HG03060 (cell line): ENCODE results near the gene DGKI.
"Not testable (repeated sequence)": the region's sequence is repeated elsewhere in the genome, so short reads cannot be mapped to it uniquely, and the experiment has no call there.

Source experiments
- ATAC-seq: cut with Tn5 transposase; IDR thresholded peaks from one replicate; pipeline ENCODE4 v1.9.1; 2021; ENCODE audit warnings: low read depth, moderate number of reproducible peaks; ENCODE audit not compliant: unreplicated experiment

Gene DGKI

DNA sequence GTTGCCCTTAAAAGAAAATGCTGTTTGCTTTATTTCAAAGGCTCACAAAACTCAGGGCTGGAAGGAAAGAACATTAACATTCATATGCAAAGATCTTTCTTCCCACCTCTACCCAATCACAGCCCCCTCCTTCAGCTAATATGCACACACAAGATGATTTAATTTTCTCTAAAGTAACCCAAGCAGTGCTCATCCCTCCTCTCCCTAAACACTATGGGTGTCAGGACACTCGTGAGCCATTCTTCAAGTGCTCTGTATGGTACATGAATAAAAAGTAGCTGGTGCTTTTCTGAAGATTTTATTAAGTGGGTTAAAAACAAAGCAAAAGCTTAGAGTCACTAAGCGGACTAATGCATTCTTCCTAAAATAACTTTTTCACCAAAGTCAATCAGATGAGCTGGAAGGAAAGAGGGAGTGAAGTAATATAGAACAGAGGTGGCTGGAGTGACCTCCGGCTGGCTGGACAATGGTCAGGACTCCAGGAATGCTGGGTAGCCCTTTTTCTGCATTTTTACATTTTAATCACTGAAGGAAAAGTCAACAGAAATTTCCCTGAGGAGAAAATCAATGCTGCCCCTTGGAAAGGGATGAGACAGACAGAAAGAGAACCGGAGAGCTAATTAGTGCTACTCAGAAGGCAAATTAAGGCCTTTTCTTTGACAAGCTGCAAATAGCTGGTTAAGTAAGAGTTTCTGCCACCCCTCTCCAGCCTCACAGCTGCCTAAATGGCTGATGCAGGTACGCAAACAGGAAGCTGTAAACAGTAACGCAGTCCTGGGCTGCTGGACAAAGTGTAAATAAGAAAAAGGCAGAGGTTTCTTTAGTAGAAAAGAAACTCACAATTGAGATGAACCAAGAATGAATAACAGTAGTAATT is 6.6 kb downstream of the DGKI start:
- ATAC-seq, result no peak

DNA sequence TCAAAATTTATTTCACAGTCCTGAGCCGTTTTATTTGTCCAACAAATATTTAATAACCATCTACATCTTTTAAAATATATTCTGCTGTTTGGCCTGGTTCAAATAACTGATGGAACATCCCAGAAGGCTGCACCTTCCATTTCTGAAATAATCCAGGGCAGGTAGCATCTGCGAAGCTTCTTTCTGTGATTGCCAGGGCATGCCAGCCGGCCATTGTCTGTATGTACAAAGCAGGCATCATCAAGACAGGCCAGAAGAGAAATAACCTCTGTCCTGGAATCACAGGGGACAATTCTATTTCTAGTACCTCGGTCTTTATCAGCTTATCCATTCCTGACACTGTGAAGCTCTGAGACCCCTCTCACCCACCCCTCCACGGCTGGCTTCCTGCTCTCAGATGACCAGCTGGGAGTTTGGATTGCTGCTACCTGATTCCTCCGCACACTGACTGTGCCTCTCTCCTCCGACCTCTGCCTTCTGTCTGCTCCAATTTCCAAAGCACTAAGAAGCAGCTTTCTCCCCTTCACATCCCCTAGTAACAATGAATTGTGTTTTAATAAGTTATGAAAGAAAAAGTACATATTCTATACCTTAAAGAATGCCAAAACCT is 8.0 kb downstream of the DGKI start:
- ATAC-seq, result no peak

DNA sequence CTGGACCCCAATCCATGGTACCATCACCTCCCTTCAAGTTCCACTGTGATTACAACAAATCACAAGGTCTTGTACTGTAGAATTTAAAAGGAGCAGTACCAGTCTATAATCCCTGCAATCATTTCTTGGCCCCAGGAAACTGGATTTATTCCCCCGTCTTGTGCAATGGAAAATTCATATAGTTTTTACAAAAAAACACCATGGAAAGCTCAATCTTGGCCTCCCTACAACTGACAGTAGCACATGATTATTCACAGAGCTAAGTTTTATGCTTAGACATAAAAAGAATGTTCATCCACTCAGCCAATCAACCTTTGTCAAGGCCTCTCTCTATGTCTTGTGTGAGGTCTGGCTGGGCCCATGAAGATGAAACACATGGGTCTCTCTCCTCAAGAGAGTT is 10.2 kb downstream of the DGKI start:
- ATAC-seq, result no peak

DNA sequence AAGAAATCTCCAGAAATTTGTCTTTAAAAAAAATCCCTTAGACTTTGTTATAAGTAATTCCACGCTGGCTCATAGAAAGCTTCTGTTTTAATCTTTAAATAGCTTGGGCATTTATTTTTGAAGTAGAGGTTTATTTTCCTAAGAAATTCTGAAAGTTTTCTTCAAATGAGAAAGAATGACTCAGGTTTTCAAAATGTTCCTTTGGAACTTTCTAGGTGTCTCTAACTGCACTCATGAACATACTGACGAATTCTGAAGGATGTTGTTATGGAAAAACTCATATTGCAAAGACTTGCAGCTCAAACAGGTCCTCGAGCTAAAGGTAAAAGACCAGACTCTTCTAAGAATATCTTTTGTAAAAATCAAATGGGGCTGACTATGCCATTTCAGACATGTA is 10.7 kb downstream of the DGKI start:
- no peak for ATAC-seq

DNA sequence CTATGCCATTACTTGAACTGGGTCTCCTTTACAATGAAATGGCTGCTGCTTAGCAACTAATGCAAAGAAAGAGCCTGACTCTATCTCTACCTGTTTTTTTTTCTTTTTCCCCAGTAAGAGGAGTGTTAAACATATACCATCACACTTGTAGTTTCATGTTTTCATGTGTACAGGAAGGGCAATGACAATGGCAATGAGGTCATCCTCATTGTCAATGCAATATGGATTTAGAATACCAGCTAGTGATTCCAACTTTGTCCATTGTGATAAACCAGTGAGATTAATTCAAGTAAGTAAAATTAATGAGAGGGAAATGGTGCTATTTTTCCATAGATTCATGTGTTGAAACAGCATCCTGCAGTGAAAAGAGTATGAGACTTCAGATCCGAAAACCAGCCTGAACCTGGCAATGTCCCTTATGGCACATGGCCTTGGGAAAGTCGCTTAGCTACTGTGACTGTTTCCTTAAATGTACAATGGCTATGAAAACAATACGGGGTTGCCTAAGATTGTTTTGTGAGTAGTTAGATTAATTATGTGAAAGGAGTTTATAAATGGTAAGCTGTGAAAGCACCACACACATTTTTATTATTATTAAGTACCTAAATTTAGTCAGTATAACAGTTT is 11.2 kb downstream of the DGKI start:
- no peak for ATAC-seq

DNA sequence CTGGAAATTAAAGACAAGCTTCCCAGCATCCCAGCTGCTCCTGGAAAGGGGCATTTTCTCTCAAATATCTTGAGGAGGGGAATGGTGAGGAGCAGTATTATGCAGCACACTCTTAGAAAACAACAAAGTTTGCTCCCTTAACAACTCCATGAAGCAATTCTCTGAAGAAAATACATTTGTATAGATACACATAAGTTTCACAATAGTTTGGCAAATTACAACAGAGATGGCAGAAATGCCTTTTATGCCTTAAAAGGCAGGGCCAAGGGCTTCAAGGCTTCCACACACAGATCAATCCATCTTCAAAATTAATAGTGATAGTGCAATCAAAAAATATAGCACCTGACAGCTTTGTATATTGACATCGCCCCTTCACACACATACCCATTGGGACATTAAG is 12.2 kb downstream of the DGKI start:
- ATAC-seq, result no peak

DNA sequence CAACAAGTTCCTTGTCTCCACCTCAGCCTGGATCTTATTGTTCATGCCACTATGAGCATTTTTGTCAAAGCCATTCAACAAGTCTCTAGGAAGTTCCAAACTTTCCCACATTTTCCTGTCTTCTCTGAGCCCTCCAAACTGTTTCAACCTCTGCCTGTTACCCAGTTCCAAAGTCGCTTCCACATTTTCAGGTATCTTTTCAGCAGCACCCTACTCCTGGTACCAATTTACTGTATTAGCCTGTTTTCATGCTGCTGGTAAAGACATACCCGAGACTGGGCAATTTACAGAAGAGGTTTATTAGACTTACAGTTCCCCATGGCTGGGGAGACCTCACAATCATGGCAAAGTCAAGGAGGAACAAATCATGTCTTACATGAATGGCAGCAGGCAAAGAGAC is 13.8 kb downstream of the DGKI start:
- ATAC-seq, result not testable (repeated sequence)

DNA sequence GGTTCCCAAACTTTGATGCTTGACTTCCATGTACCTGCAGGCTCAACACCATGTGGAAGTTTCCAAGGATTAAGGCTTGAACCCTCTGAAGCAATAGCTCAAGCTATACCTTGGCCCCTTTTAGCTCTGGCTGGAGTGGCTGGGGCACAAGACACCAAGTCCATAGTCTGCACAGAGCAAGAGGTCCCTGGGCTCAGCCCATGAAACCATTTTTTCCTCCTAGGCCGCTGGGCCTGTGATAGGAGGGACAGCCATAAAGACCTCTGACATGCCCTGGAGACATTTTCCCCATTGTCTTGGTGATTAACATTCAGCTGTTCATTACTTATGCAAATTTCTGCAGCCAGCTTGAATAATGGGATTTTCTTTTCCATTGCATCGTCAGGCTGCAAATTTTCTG is 14.4 kb downstream of the DGKI start:
- ATAC-seq, result no peak

DNA sequence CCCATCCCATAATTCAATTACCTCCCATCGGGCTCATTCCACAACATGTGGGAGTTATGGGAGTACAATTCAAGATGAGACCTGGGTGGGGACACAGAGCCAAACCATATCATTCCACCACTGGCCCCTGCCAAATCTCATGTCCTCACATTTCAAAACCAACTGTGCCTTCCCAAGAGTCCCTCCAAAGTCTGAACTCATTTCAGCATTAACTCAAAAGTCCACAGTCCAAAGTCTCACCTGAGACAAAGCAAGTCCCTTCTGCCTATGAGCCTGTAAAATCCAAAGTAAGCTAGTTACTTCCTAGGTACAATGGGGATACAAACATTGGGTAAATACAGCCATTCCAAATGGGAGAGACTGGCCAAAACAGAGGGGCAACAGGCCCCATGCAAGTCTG is 15.2 kb downstream of the DGKI start:
- not testable (repeated sequence) for ATAC-seq

DNA sequence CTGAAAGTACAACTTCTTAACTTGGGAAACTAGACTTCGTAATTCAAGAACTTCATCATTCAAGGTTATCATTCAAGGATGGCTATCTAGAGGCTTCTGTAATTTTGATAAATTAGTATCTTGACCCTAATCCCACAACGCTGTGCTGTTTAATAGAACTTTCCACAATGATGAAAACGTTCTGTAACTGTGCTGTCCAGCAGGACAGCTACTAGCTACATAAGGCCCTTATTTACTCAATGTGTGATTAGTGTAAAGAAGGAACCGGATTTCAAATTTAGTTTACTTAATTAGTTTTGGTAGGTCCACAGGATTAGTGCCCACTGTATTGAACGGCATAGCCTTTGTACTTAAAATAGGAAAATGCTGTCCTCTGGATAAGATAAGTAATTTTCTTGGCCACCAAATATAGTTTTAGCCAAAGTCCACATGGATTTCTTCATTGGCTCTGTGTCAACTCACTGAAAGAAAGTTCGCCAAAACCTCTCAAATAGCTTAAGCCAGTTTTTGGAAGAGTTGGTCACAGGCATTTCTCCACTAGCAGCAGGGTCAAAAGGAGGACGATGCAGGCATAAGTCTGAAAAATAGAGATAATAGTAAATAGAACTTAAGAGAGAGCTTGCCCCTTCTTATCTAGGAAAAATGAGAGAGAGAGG is 17.3 kb downstream of the DGKI start:
- ATAC-seq, result no peak

DNA sequence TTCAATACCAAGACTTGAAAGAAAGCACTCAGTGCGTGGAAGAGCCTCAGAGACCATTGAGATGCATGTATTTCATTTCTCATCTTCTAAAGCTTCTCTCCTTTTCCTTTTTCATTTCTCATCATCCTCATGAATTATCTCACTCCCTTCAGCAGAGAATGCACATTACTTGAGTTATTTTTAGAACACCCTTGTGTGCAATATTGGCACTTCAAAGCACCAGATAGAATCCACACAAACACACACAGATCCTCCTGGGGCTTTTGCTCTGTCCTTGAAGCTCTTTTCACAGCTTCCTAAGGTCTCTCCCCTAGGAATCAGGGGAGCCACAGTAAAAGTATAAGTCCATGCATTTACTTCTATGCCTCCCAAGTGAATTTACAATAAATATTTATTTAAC is 18.3 kb downstream of the DGKI start:
- no peak for ATAC-seq

DNA sequence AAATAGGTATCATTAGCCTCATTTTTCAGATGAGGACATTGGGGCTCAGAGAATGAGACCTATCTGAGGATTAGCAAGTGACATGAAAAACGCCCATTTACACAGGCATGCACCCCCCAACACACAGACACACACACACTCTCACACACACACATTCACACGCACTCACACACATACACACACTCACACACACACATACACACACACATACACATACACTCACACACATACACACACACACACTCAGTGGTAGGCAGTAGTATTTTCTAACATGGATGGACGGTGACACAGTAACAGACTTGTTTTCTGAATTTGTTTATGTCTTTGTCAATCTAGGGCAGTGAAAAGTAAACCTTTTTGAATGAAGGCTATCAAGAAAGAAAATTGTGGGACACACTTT is 21.3 kb downstream of the DGKI start:
- no peak for ATAC-seq

DNA sequence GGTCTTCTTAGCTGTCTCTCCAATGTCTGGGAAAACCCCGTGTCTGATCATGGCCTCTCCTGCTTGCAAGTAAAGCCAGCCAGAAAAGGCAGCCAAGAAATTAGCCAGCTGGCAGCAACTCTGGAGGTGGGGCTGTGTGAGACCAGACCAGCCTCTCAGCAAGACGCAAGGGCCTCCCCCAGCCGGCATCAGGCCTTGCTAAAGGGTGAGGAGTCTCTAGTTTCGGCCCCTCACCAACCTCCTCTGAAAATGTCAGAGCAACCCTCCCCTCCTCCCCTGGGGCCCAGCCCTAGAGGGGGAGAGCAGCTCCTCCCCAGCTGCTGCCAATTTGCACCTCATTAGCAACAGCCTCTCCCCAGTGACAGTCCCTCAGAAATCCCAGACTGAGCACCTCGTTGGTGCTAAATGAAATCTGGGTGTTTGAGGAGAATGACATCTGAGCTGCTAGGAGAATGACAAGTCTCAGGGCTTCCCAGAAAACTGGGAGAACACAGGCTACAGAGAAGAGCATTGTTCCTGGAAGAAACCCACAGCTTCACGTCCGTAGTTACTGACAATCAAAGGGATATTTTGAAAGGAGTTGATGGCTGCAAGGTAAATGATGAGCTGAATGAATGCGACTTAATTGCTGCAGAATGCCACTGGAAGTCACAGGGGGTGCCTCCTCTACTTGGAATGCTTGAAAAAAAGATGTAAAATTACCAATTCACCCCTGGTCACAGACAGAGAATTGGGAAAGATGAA is 25.9 kb downstream of the DGKI start:
- no peak for ATAC-seq

DNA sequence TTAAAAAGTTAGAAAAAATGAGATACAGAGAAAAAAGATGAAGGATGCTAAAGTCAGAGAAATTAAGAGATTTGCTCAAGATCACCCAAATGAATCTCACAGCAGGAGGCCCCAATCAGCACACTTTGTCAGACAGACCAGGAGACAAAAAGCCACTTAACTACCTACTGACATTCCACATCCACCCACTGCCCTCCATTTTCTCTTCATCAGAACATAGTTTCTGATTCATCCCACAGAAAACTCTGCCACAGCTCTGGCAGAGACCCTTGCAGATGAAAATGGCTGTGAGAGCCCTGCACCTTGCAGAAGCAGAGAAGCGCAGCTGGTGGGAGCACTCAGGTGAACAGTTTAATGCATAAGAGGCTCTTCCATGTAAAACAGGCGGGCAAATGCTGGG is 26.6 kb downstream of the DGKI start:
- ATAC-seq, result no peak

DNA sequence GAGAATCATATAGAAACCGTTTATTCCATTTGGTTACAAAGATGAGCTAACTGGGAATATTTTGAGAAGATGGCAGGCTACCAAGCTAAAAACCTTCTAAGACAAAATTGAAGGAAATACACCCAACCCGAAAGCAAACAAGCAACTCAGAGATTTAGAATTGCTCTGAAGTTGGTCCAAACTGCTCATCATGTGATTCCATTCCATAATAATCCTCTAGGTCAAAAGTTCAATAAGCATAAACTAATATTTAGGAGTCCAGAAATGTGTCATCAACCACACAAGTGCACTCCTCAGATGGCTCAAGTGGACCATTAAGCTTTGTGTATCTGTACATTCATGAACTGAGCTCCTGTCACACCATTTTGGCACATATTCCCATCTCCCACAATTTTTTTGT is 28.7 kb downstream of the DGKI start:
- ATAC-seq, result no peak

DNA sequence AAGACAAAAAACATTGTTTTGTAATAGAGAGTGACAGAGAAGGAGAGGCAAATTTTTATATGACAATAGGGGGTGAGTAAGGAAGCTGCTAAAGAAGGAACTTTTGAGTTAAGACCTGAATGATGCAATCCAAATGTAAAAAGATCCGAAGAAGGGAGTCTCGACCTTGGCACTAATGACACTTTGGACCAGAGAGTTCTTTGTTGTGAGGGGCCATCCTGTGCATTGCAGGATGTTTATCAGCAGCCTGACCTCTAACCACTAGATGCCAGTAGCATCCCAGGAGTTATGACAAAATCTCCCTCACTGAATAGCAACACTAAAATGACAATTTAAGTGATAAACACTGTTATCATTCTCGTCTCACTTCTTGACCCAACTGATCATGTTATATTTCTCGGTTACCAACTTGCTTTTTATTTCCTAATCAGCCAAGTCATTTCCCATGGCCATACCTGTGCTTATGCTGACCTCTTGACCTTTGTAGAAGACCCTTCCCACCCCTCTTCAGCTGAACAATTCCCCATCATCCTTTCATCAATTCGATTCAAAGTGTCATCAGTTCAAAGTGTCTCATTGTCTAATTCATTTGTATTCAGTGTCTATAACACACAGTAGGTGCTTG is 30.0 kb downstream of the DGKI start:
- ATAC-seq, result no peak

DNA sequence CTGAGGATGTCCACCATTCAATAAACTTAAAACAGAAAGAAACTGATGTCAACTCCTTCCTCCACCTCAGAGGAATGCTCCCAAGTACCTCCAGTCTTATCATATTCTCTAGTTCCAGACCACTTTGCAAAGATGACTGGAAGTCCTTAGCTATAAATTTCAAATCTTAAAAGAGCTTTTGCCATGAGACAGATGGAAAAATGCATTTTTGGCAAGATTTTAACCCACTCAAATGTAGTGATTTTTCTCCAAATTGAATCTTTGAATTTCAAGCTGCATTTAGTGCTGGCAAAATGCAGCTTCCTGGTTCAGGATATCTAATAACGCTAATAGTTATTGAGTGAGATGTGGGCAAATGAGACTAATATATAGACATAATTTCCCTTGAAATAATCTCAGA is 33.2 kb downstream of the DGKI start:
- no peak for ATAC-seq

DNA sequence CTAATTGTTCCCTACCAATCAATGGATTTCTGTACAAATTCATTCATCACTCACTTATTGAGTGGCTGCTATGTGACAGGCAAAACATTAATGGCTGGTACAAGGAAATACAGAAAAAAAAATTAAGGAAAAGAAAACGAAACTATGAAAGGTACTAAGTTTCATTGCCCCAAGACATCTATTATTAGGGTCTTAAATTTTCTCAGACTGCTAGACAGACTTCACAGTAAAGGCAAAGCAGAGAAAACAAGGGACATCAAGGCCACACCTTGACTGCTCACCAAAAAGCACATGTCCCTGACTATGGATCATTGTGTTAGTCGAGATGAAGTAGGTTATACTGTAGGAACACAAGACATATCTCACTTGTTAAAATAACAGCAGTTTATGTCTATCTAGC is 36.5 kb downstream of the DGKI start:
- no peak for ATAC-seq

DNA sequence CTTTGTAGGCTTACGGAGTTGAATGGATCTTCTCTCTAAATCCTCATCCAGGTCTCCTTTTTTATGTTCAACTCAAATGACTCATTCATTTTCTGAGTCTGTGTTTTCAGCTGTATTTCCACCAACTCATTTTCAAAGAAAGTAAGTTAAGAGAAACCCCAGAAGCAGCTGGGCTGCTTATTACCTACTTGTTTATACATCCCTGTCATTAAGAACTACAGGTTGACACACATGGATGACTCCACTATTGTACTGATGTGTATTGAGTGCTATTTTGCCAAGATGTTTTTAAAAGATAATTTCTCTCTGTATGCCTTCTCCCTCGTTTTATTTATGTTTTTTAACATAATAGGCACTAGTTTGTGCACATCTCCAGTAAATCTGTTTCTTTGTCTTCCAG is 41.9 kb downstream of the DGKI start:
- no peak for ATAC-seq

DNA sequence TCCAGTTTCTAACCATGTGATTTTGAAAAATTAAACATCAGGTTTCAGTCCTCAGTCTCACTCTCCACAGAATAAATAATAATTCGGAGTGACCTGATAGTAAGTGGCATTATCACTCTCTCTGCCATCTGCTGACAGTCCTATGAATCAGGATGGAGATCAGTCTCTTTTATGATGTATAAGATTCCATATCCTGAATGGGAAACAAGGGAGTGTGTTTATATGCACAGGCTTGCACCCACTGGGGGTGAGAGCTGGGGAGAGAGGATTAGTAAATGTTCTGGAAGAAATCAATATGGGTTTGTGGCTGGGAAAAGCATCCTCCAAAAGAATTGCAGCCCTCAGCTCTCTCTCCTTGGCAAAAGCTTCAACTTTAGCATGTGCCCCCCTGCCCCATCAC is 45.3 kb downstream of the DGKI start:
- ATAC-seq, result no peak
